KOPT-K1 (cell line): Measurements from ENCODE around the gene STARD9.
"Not testable (repeated sequence)": the region's sequence is repeated elsewhere in the genome, so short reads cannot be mapped to it uniquely, and the experiment has no call there.

Experiments used
- H3K27ac ChIP-seq: fragments of 200-600 bp; sonication (generic); 2 replicates; pipeline ENCODE4 v1.5.1; 2016; ENCODE audit warnings: antibody characterized with exemption, mild to moderate bottlenecking, low read depth, low read length; ENCODE audit not compliant: poor library complexity, severe bottlenecking
- H3K36me3 ChIP-seq: fragments of 200-600 bp; sonication (generic); 2 replicates; pipeline ENCODE4 v1.5.1; 2017; ENCODE audit warnings: antibody characterized with exemption, mild to moderate bottlenecking, low read length, moderate library complexity; ENCODE audit not compliant: insufficient read depth
- H3K9me3 ChIP-seq: fragments of 200-600 bp; sonication (generic); 2 replicates; pipeline ENCODE4 v1.5.1; 2017; ENCODE audit warnings: antibody characterized with exemption, low read length, mild to moderate bottlenecking; ENCODE audit not compliant: insufficient read depth, poor library complexity, severe bottlenecking

STARD9 gene

DNA sequence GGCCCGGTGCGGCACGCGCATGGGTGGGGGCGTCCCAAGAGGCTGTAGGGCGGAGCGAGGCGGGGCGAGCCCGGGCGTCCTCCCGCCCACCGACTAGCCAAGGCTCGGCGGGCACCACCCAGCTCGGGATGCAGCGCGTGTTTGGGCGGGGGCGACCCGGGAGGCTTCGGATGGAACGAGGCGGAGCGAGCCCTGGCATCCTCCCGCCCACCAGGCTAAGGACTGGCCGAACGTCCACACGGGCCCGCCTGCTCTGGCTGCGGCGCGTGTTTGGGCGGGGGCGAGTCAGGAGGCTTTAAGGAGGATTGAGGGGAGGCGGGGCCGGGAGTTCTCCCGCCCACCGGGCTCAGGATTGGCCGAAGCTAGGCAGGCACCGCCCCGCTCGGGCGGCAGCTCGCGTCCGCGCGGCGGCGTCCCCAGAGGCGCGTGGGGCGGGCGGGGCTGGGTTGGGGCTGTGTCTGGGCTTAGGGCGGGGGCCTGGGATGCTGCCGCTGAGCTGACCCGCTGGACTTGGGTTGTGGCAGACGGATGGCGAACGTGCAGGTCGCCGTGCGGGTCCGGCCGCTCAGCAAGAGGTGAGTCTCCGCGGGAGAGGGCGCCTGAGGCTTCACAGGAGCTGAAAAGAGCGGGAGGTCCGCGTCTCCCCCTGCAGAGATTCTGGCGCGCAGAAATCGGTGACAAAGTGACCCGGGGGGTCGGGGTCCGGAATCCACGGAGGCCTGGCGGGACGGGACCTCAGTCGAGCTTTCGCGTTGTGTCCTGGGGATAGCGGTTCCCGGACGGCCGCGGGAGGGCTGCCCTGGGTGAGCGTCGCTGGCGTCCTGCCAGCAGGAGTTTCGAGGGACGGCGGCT, at the start of gene STARD9:
TSS of gene STARD9 (plus strand) at position 419 of the 852 bp plus-strand sequence. CDS start at position 529, 110 bp downstream.
- Histone ChIP-seq H3K36me3 (peaks cover 2% of the 10 kb centered on the region; the same call in 1 of the 2 replicates), H3K27ac (peak within 1 kb of the TSS; percentile 44), H3K9me3 (no peaks in the 10 kb centered on the region)

DNA sequence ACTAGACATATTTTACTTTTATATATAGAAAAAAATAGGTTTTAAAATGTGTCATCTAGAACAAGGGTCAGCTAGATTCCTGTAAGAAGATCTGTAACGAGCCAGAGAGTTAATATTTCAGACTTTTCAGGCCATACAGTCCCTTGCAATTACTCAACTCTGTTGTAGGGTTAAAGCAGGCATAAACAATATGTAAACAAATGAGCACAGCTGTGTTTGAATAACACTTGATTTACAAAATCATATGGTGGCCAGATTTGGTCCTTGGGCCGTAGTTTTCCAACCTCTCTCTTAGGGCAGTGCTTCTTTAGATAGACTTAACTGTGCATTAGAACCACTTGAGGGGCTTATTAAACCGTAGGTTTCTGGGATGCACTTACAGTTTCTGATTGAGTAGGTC, 46.4 kb upstream of the STARD9 start:
- H3K9me3 ChIP-seq = no peaks in the 10 kb centered on the region
- H3K36me3 ChIP-seq = peaks cover 38% of the 10 kb centered on the region
- H3K27ac ChIP-seq = no peak overlapping the region

DNA sequence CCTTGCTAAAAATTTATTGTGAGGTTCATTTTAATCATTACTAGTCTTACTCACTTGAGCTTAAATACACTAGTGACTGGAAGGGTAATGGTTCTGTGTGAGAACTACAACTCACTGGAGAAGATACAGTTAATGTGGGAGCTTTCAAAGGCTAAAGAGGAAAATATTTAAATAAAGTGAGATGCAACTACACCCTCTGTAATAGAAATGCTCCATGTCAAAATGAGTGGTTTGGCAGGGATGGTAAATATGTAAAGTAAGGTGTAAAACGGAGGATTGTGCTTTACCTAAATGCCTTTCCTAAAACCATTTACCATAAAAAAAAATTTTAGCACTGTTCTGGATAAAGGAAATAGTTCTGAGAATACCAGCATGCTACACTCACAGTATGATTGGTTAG, 42.2 kb upstream of the STARD9 start:
- no peaks in the 10 kb centered on the region for H3K9me3 ChIP-seq
- H3K36me3 ChIP-seq = peaks cover 61% of the 10 kb centered on the region
- H3K27ac ChIP-seq = no peak overlapping the region

DNA sequence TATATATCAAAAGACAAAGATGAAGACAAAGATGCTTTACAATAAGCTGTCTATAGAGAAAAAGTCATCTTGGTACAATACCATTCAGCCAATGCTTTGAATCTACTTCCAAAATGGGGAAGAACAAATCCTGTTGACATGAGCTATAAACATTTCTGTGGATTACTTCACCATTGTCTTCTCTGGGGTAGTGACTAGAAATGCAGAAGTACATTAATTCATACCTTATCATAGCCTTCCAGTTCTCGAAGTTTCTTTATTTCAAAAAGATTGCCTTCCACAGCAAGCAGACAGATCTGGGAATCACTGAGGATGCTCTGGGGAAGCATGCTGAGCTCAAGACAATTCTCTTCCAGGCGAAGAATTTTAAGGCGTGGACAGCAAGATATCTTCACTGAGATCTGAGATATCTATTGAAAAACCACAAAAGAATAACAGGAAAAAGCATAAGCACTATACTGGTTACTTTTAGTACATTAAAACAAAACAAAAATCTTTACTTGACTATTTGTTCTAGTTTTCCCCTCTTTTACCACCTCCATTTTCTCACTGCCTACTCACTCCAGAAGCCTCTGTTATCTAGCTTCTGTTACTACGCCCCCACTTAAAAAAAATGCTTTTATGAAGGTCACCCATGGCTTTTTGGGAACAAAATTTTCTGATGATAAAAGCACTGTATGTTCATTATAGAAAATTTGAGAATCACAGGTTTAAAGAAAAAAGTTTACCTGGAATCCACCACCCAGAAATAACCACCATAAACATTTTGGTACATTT, 30.4 kb upstream of the STARD9 start:
- peaks cover 37% of the 10 kb centered on the region for H3K36me3 ChIP-seq

DNA sequence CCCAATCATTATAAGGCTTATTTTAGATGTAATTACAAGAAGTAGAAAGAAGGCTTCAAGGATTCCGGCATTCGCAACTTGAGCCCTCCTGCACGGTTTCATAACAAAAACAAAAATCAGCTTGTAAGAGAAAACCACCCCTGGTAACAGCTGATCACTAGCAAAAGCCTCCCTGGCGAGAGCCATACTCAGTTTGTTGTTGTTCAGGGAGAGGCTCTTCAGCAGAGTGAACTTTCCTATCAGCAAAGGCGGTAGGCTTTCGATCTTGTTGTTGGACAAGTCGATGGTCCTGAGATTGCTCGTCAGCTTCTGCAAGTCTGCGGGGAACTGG, 27.5 kb upstream of the STARD9 start:
- Histone ChIP-seq H3K36me3 (peaks cover 37% of the 10 kb centered on the region), H3K27ac (peak overlapping the region; percentile 96), H3K9me3 (no peaks in the 10 kb centered on the region)

More for the DNA sequence above, 30.4 kb upstream of the STARD9 start:
- Histone ChIP-seq H3K27ac (no peak overlapping the region), H3K9me3 (no peaks in the 10 kb centered on the region)

DNA sequence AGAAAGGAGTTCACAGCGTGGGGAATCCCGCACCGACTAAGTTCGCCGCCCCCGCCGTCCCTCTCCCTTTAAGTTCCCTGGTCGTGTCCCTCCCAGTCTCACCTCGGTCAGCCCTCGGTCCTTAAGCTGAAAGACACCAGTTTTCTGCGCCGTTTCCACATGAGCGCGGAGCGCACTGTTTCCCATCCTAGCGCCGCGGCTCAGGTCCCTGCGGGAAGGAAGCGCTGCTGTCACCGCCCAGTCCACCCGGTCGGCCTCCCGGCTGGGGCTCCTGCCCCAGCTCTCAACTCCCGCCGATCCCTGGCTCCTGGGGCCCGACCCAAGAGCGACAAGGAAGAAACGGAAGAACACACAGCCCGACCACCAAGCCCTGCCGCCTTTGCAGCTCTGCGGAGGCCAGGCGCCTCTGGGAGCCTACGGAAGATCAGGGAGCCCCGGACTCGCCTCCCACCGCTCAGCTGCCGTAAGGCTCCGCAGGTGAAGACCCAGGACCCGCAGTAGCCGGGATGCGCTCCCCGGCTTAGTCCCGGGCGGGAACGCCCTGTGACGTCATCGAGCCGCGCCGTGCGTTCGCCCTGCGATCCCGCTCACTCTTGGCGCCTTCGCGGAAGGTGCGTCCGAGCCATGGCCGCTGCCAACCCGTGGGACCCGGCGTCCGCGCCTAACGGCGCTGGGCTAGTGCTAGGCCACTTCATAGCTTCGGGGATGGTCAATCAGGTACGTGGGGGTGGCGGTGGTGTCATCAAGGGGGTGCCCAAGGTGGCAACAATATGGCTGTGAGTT, 27.0 kb upstream of the STARD9 start, which contains the start of the genes HAUS2 and LRRC57:
TSS of gene HAUS2 (plus strand) at position 590 of the 783 bp plus-strand sequence. CDS start at position 625, 35 bp downstream.
TSS of gene LRRC57 (minus strand) at position 545 of the 783 bp plus-strand sequence. CDS start at position 186, 359 bp downstream.
- Histone ChIP-seq H3K9me3 (no peaks in the 10 kb centered on the region), H3K36me3 (peaks cover 35% of the 10 kb centered on the region), H3K27ac (peak within 1 kb of the TSS; percentile 96)

DNA sequence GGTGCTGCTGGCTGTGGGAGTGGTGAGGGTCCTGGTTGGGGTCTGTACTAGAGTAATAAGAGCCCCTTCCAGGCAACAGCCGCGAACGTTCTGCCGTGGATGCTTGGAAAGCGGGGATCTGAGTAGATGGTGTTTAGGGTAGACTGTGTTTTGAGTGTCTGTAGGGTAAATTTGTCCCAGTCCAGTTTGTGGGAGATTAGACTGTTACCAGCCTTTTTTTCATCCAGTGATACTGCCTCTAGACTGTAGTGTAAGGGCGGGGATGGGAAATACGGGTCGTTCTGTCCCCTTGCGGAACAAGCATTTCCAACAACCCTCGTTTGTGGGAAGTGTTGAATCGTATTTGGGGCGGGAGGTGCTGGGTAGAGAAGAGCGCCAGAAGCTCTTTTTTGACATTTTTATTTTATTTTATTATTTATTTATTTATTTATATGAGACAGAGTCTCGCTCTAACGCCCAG, 26.3 kb upstream of the STARD9 start:
- H3K9me3 ChIP-seq = no peaks in the 10 kb centered on the region
- H3K36me3 ChIP-seq = peaks cover 33% of the 10 kb centered on the region
- peak overlapping the region; percentile 96 for H3K27ac ChIP-seq

DNA sequence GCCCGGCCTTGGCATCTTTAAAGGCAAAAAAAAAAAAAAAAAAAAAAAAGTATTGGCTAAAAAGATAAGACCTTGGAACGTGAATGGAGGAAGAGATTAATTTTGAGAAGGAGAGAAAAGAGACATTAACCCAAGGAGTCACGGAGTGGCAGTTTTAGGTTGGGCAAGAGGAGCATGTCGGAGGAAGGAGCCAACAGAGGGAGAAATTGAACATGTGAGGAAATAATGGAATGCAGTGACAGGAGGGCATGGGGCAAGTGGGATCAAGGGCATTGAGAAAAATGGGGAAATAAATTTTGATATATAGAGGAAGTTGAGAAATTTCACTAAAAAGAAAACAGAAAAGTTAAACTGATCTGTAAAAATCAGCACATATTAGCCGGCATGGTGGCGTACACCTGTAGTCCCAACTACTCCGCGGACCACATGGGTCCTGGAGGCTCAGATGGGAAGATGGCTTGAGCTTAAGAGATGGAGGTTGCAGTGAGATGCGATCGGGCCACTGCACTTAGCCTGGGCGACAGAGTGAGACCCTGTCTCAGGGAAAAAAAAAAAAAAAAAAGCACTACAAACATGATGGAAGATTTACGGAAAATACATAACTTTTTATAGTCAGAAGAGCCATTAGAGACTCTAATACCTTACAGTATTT, 25.5 kb upstream of the STARD9 start:
- no peaks in the 10 kb centered on the region for H3K9me3 ChIP-seq
- peaks cover 25% of the 10 kb centered on the region for H3K36me3 ChIP-seq
- H3K27ac ChIP-seq = no peak overlapping the region

DNA sequence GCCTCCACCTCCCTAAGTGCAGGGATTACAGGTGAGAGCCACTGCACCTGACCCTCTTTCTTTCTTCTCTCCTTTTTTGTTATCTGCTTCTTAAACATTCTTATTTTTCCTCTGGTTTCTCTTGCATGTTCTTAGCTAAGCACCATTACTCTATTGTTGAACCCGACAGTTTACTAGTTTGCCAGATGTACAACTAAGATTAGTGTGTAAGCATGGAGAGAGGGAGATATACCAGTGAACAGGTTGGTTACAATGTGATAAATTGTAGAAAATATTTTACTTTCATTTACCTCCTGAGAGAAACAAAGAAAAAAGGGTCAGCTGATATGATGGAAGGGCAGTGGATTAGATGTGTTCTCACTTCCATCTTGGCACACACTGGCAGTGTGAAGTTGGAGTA, 21.9 kb upstream of the STARD9 start:
- no peaks in the 10 kb centered on the region for H3K9me3 ChIP-seq
- peaks cover 25% of the 10 kb centered on the region for H3K36me3 ChIP-seq
- H3K27ac ChIP-seq = no peak overlapping the region

DNA sequence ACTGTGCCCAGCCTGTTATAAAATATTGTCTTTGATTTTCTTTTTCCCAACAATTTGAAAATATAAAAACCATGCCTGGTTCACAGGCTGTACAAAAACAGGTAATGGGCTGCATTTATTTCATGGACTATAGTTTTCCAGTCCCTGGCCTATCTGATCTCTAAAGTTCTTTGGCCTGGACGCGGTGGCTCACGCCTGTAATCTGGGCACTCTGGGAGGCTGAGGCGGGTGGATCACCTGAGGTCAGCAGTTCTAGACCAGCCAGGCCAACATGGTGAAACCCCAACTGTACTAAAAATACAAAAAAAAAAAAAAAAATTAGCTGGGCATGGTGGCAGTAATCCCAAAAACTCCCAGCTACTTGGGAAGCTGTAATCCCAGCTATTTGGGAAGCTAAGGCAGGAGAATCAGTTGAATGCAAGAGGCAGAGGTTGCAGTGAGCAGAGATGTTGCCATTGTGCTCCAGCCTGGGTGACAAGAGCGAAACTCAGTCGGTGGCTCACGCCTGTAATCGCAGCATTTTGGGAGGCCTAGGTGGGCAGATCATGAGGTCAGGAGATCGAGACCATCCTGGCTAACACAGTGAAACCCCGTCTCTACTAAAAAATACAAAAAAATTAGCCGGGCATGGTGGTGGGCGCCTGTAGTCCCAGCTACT, 18.7 kb upstream of the STARD9 start:
- not testable (repeated sequence) for H3K9me3 ChIP-seq, H3K27ac ChIP-seq
- H3K36me3 ChIP-seq = peaks cover 56% of the 10 kb centered on the region

DNA sequence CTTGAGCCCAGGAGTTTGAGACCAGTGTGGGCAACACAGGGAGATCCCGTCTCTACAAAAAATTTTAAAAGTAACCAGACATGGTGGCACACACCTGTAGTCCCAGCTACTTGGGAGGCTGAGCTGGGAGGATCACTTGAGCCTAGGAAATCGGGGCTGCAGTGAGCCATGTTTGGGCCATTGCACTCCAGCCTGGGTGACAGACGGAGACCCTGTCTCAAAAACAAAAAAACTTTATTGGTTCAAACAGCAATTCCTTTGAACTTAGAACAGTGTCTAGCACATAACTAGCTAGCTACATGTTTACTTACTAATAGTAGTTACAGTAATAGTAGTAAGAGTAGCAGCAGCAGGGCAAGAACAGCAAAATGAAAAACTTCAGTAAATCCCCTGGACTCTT, 16.7 kb upstream of the STARD9 start:
- peaks cover 72% of the 10 kb centered on the region for H3K36me3 ChIP-seq
- H3K9me3 ChIP-seq = no peaks in the 10 kb centered on the region
- H3K27ac ChIP-seq = no peak overlapping the region

DNA sequence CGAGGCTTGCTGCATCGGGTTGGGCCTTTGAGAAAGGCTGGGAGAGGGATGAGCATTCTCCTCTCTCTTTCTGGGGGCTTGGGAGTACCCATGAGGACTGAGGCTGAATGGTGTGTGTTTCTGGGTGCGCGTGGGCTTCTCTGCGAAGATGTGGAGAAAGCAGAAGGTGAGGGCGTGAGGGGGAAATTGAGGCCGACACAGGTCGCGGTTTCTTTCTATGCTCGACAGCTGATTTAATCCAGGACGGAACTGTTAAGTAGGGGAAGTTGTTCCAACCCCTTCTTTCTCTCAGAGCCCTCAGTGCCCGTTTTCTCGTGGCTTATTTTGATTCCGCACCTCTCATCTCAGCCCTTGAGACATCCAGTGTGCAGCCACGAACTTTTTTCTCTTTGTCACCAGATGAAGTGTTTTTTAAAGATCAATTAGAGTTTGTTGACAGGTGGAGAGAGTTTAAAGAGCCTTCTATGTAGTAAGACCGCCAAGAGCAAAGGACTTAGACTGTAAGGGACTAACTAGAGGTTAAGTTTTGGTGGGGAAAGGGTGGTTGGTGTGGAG, 711 bp downstream of the STARD9 start:
- H3K9me3 ChIP-seq = no peaks in the 10 kb centered on the region
- peak overlapping the region; percentile 44 for H3K27ac ChIP-seq
- H3K36me3 ChIP-seq = no peaks in the 10 kb centered on the region

DNA sequence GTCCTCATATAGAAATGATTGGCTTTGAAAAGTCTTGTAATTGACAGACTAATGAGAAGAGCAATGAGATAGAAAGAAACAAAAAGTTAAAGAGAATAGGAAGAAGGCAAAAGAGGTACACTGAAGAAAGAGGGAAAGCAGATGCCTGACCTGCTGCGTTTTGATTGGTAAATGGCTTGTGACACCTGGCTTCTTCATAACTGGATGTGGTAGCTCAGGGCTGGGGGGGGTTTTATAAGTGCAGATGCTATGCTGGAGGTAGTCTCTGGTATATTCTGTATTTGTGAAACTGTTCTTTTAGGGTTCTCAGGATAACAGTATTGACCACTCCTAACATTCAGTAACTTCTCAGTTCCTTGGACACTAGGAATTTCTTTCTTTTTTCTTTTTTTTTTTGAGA, 1.4 kb downstream of the STARD9 start:
- no peaks in the 10 kb centered on the region for H3K9me3 ChIP-seq
- no peaks in the 10 kb centered on the region for H3K36me3 ChIP-seq
- no peak overlapping the region for H3K27ac ChIP-seq
